Measurements from ENCODE around the gene ARHGAP26.
"Not testable (repeated sequence)": the region's sequence is repeated elsewhere in the genome, so short reads cannot be mapped to it uniquely, and the experiment has no call there.

The ARHGAP26 gene

DNA sequence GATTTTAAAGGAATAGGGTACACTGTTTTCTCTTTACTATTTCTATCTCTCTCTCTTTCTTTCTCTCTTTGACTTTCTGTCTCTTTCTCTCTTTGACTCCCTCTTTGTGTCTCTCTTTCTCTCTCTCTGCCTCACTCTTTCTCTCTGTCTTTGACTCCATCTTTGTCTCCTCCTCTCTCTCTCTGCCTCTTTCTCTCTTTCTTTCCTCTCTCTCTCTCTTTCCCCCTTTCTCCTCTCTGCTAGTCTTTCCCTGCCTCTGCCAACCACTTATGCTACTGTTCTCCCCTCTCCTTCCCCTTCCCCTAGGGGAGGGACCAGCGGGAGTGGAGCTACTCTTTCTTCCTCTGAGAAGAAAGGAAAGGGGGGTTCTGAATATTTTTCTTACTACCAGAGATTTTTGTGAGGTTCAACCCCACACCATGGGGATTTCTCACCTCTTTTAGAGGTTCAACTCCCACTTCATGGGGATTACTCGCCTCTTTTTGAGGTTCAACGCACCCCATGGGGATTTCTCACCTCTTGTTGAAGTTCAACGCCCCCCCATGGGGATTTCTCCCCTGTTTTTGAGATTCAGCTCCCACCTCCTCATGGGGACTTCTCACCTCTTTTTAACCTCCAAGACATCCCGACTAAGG is 323.4 kb downstream of the ARHGAP26 start:
- no peak for DNase-seq

- no peak for DNase-seq
Measured at GRCh38 chr5:143094087-143094521, 323.9 kb downstream of the ARHGAP26 start.

- DNase-seq = not testable (repeated sequence)
Measured at GRCh38 chr5:143094608-143095007, 324.4 kb downstream of the ARHGAP26 start.

GRCh38 chr5:143101121-143101520 is 330.9 kb downstream of the ARHGAP26 start:
- no peak for DNase-seq

DNA sequence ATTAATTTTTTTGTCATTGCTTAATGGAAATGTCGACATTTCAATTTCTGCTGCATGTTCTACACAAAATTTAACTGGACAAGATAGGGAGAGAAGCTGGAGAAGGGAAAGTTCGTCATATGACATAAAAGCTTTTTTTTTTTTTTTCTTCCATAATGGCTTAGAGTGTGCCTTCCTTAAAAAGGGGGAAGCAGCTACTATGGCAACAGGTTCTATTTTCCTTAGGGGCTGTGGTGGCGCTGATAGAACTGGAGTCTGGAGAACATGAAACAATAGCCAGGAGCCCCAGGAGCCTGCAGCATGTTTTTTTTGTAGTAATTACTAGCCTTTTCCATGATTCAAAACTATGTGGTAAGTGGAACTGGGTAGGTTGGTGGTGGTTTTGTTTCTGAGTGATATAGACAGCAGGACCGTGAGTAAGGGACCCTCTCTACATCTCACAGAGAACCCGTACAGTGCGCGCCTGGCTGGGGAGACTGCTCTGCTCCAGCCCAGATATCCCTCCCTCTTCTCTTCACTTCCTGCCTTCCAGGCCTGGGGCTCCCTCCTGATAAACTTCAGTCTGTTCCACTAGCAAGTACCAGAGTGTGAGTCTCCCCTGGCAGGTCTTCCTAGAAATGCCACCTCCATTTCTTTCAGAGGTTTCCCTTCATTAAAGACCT is 331.7 kb downstream of the ARHGAP26 start:
- peak in 1 of 2 donors; percentile 32 for DNase-seq

DNA sequence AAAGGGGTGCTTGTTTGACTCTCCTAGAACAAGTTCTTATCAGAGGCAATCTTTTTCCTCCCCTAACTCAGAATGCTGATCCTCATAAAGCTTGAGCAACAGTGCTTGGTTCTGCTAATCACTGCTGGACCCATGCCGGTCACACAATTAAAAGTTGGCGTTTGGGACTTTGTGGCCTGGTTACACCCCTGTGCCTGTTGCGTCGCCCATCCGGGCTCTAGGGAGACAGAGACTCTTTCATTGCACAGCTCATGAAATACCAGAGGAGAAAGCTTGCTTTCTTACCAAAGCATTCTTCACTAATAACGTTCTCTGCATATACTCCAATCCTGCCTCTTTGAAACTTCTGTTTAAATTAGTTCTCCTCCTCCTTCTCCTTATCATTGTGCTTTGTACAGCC is 332.2 kb downstream of the ARHGAP26 start:
- DNase-seq = no peak

GRCh38 chr5:143105216-143105905 is 335.2 kb downstream of the ARHGAP26 start:
- no peak for DNase-seq

DNA sequence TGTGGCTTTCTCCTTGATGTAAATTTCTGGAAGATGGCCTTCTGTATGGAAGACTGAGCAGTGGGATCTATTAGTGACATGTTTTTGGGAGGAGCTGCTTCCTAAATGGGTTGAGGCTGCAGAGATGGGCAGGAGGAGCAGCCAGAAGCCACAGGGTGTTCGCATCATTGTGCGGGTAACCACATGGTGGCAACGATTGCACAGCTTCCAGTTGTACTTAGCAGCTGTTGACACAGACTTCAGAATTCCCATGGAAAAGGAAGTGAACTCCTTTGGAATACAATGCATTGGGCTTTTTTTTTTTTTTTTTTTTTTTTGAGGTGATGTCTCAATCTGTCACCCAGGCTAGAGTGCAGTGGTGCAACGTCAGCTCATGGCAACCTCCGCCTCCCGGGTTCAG is 336.0 kb downstream of the ARHGAP26 start:
- DNase-seq = peak in 1 of 2 donors; percentile 8

DNA sequence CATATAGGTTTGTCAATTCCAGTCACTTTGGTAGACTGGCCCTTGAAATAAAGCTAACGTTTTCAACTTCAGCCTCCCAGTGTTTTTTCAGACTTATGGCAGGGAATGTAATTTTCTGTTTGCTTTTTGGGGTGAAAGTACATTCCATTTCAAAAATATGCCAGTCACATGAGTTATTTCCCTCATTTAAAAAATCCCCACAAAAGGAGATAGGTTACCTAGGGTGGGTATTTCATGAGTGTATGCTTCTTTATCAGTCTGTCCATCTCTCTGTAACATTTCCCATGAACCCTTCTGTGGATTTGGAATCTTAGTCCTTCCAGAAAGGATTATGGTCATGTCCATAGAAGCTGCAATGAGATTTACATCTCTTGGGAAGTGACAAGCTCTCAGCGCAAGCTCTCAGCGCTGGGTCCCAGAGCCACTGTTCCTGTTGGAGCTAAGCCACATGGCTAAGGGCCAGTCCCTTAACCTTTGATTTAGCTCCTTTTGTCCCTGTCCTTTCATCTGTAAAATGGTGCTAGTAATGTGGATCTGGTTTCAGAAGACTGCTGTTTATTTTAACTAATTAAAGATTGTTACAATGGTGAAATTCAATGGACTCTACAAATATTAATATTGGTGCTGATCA is 338.4 kb downstream of the ARHGAP26 start:
- DNase-seq = no peak

DNA sequence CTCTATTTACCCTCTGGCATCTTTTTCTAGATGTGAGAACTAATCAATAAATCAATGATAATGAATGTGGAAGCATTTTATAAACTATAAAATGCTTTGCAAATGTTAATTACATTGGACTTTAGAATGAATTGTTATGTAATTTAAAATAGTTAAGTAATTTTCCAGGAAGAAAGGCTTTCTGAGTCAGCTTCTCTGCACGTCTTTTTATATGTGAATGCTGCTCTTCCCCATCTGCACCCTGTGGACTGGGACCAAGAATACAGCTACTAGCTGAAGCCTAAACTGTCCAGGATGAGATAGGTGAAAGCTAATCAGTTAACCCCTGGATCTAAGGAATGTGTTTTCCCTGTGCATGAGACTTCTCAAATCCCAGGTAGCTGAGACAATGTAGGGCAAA is 340.4 kb downstream of the ARHGAP26 start:
- DNase-seq = peak; percentile 17 to 54

DNA sequence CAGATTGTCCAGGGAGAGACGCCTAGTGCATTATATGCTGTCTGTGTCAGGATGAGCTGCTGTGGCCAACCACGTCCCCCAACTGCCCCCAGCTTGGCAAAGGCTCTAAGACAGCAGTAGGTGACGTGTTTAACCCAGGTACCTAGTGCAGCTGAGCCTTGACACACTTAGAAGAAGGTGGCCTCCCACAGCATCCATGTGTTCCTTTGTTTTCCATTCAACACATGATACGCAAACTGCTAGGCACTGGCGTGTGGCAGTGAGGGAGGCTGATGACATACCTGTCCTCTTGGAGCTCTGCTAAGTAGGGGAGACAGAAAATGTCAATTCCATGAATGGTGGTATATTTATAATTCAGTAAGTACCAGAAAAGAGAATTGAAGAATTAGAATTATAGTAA is 341.6 kb downstream of the ARHGAP26 start:
- no peak for DNase-seq

- DNase-seq = peak; percentile 18 to 23
Measured at GRCh38 chr5:143113461-143113860, 343.3 kb downstream of the ARHGAP26 start.

DNA sequence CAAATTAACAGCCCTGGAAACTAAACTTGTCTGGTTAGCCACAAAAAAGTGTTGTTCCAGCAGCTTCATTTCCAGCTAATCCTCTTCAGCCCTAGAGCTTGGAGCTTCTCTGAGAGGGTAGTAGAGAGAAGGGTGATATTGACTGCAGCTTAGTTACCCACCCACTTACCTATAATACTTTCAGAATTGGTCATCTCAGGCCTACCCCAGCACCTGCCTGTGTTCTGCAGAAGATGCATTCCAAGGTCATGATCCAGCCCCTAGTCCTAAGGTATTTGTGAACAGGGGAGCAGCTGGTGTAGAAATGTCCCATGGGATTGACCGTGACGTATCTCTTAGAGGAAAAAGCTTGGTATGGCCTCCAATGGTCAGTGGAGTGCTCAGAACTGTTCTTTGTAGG is 344.3 kb downstream of the ARHGAP26 start:
- no peak for DNase-seq

DNA sequence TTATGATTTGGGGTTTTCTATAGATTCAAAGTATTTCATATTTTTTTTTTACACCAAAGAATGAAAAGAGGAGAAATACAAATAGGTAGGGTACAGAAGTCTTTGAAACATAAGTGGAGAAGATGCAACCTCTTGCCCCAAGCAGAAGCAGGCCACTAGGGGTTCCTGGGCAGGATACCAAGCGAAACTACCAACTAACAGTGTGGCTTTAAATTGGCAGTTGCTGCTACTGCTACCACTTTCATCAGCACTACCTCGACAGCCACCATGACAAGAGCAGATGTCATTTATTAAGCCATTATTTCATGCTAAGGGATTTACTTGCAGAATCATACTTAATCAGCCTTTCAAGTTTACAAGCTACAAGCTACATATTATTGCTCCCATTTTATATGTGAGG is 345.2 kb downstream of the ARHGAP26 start:
- DNase-seq = no peak

- DNase-seq = no peak
Measured at GRCh38 chr5:143116814-143117213, 346.6 kb downstream of the ARHGAP26 start.

DNA sequence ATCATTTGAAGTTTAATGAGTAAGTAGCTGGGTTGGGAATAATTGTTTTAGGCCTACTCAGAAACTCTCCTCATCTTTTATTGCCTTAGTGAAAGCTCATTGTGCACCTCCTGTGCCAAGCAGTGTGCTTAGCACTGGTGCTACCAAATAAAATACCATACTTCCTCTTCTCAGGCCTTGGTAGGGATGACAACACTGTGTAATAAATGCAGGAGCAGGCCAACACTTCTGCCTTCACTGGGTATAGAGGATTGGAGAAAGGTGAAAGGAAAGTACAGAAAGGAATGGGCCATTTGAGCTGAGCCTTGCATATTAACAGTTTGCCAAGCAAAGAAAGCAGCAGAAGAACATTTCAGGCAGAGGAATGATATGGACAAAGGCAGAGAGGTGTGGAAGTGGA is 347.6 kb downstream of the ARHGAP26 start:
- DNase-seq = peak; percentile 7 to 18

DNA sequence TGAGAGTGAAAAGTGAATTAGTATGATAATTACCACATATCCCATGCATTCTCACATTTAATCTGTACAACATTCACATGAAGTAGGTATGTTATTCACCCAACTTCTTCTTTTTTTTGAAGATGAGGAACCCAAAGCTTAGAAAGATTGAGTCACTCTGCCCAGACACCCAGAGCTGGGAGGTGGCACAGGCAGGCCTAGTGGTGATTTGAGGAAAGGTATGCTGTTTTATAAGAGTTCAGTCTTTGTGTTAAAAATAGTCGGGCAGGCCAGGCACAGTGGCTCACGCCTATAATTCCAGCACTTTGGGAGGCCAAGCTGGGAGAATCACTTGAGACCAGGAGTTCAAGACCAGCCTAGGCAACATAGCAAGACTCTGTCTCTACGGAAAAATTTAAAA is 348.0 kb downstream of the ARHGAP26 start:
- DNase-seq = peak; percentile 80 to 88

- not testable (repeated sequence) for DNase-seq
Measured at GRCh38 chr5:143118818-143119217, 348.6 kb downstream of the ARHGAP26 start.

DNA sequence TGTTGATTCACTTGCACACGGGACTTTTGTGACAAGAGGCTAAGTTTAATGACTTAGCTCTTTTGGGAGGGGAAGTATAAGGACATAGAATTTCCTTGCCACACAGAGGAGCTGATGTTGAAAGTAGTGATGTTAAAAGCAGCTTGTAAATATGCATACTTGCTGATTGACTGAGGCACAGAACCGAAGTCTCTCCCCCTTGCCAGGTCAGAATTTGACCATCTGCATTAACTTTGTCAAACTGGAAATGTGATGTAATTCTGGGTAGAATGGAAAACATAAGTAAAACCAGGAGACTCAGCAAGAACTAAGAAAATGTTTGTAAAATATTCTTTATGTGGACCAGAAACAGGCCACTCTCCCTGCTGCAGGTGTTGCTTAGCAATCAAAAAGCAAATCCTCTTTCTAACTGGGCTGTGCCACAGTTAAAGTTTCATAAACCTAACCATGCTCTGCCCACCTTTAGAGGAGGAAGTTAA is 349.2 kb downstream of the ARHGAP26 start:
- DNase-seq = peak; percentile 74 to 89

- no peak for DNase-seq
Measured at GRCh38 chr5:143119881-143120341, 349.7 kb downstream of the ARHGAP26 start.

- no peak for DNase-seq
Measured at GRCh38 chr5:143120460-143121134, 350.4 kb downstream of the ARHGAP26 start.

- no peak for DNase-seq
Measured at GRCh38 chr5:143121135-143121475, 350.9 kb downstream of the ARHGAP26 start.

DNA sequence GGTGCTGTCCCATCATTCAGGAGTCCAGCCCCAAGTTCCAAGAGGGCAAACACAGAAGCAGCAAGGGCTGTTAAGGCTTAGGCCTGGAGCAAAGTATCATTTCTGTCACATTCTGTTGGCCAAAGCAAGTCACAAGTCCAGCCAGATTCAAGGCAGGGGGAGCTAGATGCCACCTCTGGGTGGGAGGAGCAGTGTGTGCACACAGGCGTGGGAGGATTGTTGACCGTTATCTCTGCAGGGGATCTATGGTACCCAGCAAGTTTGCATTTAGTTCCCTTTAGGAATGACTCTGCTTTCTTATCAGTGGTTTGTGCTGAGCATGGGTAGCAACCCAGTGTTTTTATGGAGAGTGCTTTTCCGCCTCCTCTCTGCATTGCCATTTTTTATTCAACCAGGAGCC is 354.4 kb downstream of the ARHGAP26 start:
- peak; percentile 46 to 86 for DNase-seq
